ENCODE data around the gene CHCHD3. TPM values are rescaled to one million over a fixed set of nuclear protein-coding genes. Genes with fewer than 3 reads are reported as not detected.

CHCHD3 gene
- total RNA-seq, 1 donor: 99.7 TPM

- no peak overlapping the region for H3K4me3 ChIP-seq (ENCODE audit: low read depth, low read length)
- TF ChIP-seq, protein P1, sequence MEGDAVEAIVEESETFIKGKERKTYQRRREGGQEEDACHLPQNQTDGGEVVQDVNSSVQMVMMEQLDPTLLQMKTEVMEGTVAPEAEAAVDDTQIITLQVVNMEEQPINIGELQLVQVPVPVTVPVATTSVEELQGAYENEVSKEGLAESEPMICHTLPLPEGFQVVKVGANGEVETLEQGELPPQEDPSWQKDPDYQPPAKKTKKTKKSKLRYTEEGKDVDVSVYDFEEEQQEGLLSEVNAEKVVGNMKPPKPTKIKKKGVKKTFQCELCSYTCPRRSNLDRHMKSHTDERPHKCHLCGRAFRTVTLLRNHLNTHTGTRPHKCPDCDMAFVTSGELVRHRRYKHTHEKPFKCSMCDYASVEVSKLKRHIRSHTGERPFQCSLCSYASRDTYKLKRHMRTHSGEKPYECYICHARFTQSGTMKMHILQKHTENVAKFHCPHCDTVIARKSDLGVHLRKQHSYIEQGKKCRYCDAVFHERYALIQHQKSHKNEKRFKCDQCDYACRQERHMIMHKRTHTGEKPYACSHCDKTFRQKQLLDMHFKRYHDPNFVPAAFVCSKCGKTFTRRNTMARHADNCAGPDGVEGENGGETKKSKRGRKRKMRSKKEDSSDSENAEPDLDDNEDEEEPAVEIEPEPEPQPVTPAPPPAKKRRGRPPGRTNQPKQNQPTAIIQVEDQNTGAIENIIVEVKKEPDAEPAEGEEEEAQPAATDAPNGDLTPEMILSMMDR (IDR thresholded peaks at IDR 0.05; ENCODE audit: insufficient read depth, low read length): no peak
- DNase-seq (ENCODE audit: low read depth): no peak
Observed at GRCh38 chr7:132959891-132960290, 122.0 kb downstream of the CHCHD3 start.

DNA sequence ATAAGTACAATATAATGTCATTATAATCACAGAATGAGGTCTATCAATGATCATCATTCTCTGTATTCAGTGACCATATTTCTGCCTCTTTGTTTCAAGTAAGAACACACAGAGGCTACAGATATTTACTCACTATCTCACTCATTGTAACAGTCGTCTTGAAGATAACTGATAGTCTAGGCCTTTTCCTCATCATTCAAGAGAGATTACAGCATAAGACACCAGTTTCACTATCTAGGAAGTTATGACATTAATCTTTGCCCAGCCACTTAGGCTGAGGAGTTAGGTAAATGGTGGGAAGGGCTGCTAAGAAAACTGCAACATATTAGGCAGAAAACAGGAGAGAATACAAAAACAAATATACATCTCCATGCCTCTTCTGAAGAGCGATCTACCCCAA, 125.3 kb downstream of the CHCHD3 start:
- DNase-seq (ENCODE audit: low read depth): no peak
- TF ChIP-seq, protein P1 (IDR thresholded peaks at IDR 0.05; ENCODE audit: insufficient read depth, low read length): no peak
- H3K4me3 ChIP-seq (ENCODE audit: low read depth, low read length): no peak overlapping the region

- TF ChIP-seq, protein P1 (IDR thresholded peaks at IDR 0.05; ENCODE audit: insufficient read depth, low read length): no peak
- DNase-seq (ENCODE audit: low read depth): no peak
- H3K4me3 ChIP-seq (ENCODE audit: low read depth, low read length): no peak overlapping the region
Observed at GRCh38 chr7:132953468-132953867, 128.4 kb downstream of the CHCHD3 start.

GRCh38 chr7:132950725-132951124, 131.2 kb downstream of the CHCHD3 start:
- no peak for DNase-seq (ENCODE audit: low read depth)
- no peak overlapping the region for H3K4me3 ChIP-seq (ENCODE audit: low read depth, low read length)
- TF ChIP-seq, protein P1 (IDR thresholded peaks at IDR 0.05; ENCODE audit: insufficient read depth, low read length): no peak

DNA sequence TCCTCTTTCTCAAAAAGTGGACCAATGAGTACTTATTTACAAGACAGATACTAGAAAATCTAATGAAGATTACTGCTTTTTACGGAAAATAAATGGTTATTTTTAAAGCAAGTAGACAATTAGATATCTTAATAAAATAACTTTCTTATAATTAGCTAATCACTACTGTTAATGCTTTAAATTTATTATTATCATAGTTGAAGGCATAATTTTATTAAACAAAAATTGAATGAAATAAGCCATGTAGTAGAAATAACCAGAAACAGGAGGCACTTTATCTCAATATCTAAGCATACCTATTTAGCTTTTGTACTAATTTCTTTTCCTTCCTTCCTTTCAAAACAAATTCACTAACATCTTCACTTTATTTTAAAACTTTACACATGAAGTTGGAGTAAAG, 134.9 kb downstream of the CHCHD3 start:
- no peak for DNase-seq (ENCODE audit: low read depth)
- TF ChIP-seq, protein P1 (IDR thresholded peaks at IDR 0.05; ENCODE audit: insufficient read depth, low read length): no peak

DNA sequence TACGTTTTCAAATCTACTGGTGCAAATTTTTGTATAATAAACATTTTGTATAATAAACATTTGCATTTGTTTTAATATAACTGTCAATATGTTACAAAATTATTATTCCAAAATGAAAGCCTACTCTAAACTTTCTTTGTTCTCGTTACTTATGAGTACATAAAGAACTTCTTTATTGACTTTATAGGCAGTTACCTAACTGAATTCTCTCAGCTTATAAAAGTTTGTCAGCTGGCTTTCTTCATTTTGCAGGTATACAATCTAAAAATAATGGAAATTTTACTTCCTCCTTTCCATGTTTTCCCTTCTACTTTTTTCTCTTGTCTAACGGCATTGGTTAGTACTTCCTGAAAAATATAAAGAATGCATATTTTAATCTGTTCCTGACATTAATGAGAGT, 137.1 kb downstream of the CHCHD3 start:
- no peak overlapping the region for H3K4me3 ChIP-seq (ENCODE audit: low read depth, low read length)
- TF ChIP-seq, protein P1 (IDR thresholded peaks at IDR 0.05; ENCODE audit: insufficient read depth, low read length): no peak
- no peak for DNase-seq (ENCODE audit: low read depth)

More for the DNA sequence above, 134.9 kb downstream of the CHCHD3 start:
- no peak overlapping the region for H3K4me3 ChIP-seq (ENCODE audit: low read depth, low read length)

DNA sequence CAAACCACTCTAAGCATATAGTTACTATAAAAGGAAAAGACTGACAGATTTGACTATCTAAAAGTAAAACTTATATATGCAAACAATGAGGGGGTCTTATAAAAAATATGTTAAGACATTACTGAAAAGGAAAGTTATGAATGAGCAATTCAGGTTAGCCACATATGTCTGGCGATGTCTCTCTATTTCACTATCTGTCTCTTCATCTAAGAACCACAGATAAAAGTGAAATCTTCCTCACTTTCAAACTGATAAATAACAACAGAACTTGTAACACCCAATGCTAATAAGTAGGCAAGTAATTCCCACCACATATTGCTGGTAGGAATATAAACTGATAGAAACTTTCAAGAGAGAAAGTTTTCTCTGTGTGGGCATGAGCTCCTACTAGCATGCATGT, 138.2 kb downstream of the CHCHD3 start:
- DNase-seq (ENCODE audit: low read depth): no peak
- TF ChIP-seq, protein P1 (IDR thresholded peaks at IDR 0.05; ENCODE audit: insufficient read depth, low read length): no peak

More for the DNA sequence above, 138.2 kb downstream of the CHCHD3 start:
- no peak overlapping the region for H3K4me3 ChIP-seq (ENCODE audit: low read depth, low read length)
